Measurements from ENCODE around the gene FNDC3B.

Gene FNDC3B

DNA sequence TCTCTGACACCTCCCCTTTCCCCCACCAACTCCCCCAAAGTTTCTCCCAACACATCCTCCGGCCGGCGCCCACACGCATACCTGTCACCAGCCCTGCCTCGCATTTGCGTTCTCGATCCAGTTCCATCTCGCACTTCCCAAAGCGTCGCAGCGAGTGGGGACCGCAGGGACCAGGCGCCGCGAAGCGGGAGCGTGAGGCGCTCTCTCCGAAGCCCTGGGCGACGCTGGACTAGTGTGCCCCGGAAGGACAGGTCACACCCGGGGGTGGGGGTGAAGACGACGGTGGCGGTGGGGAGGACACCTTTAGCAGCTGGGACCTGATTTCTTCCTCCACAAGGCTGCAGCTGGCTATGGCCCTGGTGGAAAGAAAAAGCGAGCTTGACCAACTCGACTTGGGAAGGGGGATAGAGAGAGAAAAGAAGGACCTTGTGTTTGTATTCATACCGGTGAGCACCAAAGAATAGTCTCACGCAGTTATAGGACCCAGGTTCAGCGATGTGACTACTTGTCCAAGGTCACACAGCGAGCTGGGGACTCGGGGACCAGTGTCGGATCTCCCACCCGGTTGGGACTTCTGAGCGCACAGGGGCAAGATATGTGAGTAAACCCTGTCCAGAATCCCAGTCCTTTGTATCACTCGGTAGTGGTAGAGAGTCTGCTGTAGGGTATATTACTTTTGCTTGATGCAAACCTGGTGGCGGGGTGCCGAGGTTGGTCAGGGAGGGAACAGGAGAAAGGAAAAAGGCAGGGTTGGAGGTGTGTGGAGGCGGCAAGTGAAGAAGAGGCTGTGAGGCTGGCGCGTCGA lies 409.5 kb downstream of the FNDC3B start:
- DNase-seq (ENCODE audit: low read depth in 3 of 3): no peak

DNA sequence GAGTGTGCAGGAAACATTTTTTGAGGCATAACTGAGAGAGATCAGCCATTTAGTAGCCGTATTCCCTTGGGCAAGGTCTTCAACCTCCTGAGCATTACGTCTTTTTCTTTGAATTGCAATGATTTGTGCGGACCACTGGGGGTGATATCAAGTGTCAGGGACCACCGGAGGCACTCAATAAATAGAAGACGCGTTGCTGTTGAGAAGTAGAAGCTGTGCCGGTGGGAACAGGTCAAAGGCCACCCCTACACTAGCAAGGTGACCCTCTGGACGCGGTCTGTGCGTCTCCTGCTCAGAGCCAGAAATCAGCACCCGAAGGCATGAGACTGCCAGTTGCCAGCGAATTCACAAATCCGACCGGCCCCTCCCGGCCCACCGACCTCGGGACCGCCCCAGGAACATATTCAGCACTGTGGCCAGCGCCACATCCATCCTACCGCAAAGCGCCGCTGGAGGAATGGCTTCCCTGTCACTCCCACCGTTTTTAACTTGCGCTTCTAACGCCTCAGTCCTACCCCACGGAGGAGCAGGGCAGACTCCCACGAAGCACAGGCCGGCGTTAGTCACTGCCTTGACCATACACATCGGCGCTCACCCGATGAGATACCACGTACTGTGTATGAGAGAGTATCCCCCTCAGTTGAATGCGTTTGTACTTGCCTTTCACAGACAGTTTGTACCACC lies 410.2 kb downstream of the FNDC3B start:
- DNase-seq (ENCODE audit: low read depth in 3 of 3): no peak

Measured in stimulated activated CD4-positive, alpha-beta T cell treated with anti-CD3 and anti-CD28 coated beads, TNF-alpha, amount 100 ng/mL, for 4 hours (primary cell).